Activated naive CD4-positive, alpha-beta T cell treated with anti-CD3 and anti-CD28 coated beads, Interleukin-2, amount 50 U/mL, for 72 hours (primary cell): ENCODE data around the gene ZNF534. TPM values are rescaled to one million over a fixed set of nuclear protein-coding genes. Genes with fewer than 3 reads are reported as not detected.
"Not testable (repeated sequence)": the region's sequence is repeated elsewhere in the genome, so short reads cannot be mapped to it uniquely, and the experiment has no call there.

Source experiments
- ATAC-seq, 2 donors: fragments of 150-1000 bp; cut with Tn5 transposase; 2 replicates each; pipeline ENCODE4 v1.10.0; 2021; ENCODE audit warnings: mild to moderate bottlenecking in 2 of 2, moderate library complexity in 2 of 2
- DNase-seq, 2 donors: peaks; one replicate each; pipeline ENCODE4 v3.0.0; 2021 to 2022; ENCODE audit warnings: low spot score in 2 of 2
- H3K27ac Mint-ChIP-seq, 2 donors: one replicate each; pipeline ENCODE4 v1.8.0; 2022; ENCODE audit warnings: mild to moderate bottlenecking in 2 of 2, mixed read lengths in 2 of 2
- H3K36me3 Mint-ChIP-seq, 2 donors: one replicate each; pipeline ENCODE4 v1.8.0; 2022; ENCODE audit warnings: mixed read lengths in 2 of 2
- H3K9me3 Mint-ChIP-seq, 2 donors: one replicate each; pipeline ENCODE4 v1.8.0; 2022; ENCODE audit warnings: mixed read lengths in 2 of 2
- total RNA-seq, 2 donors: library from RNA; stranded (reverse); gene quantifications; one replicate each; pipeline ENCODE4 v1.2.3, GENCODE V29; 2022

Gene ZNF534
- not detected for total RNA-seq

GRCh38 chr19:52428937-52429336 is at the start of gene ZNF534:
ZNF534 (plus strand) TSS chr19:52429148; CDS start chr19:52431475, 2,327 bp downstream.
- ATAC-seq = no peak
- Mint-ChIP-seq H3K36me3 (peaks cover 38 to 63% of the 10 kb centered on the region in 2 donors), H3K27ac (no peak within 1 kb of the TSS), H3K9me3 (peaks cover 34 to 39% of the 10 kb centered on the region in 2 donors)
- no peak for DNase-seq

- peaks cover 61 to 67% of the 10 kb centered on the region in 2 donors for H3K36me3 Mint-ChIP-seq
- H3K27ac Mint-ChIP-seq = no peak overlapping the region
- ATAC-seq = no peak
- no peak for DNase-seq
- peaks cover 50 to 51% of the 10 kb centered on the region in 2 donors for H3K9me3 Mint-ChIP-seq
Observed at GRCh38 chr19:52391135-52391534, 37.8 kb upstream of the ZNF534 start.

- peaks cover 75 to 86% of the 10 kb centered on the region in 2 donors for H3K36me3 Mint-ChIP-seq
- peak within 1 kb of the TSS; percentile 94 to 97 for H3K27ac Mint-ChIP-seq
- H3K9me3 Mint-ChIP-seq = peaks cover 44 to 65% of the 10 kb centered on the region in 2 donors
- DNase-seq = peak; percentile 90 to 97
- peak; percentile 100 for ATAC-seq
Observed at GRCh38 chr19:52397310-52398080, 31.5 kb upstream of the ZNF534 start, which contains the start of gene ZNF528. ZNF528 (plus strand) TSS chr19:52397849; CDS start chr19:52402014, 4,165 bp downstream.

GRCh38 chr19:52398081-52398441 is 30.9 kb upstream of the ZNF534 start:
- peaks cover 44 to 63% of the 10 kb centered on the region in 2 donors for H3K9me3 Mint-ChIP-seq
- peaks cover 77 to 86% of the 10 kb centered on the region in 2 donors for H3K36me3 Mint-ChIP-seq
- peak overlapping the region; percentile 94 to 97 for H3K27ac Mint-ChIP-seq
- no peak for DNase-seq
- peak; percentile 34 for ATAC-seq

GRCh38 chr19:52410276-52410675 is 18.7 kb upstream of the ZNF534 start:
- no peak for DNase-seq
- no peak for ATAC-seq
- Mint-ChIP-seq H3K27ac (no peak overlapping the region), H3K9me3 (peaks cover 46 to 48% of the 10 kb centered on the region in 2 donors), H3K36me3 (peaks cover 87 to 92% of the 10 kb centered on the region in 2 donors)

GRCh38 chr19:52415711-52416110 is 13.2 kb upstream of the ZNF534 start:
- ATAC-seq = no peak
- H3K9me3 Mint-ChIP-seq = peaks cover 57 to 64% of the 10 kb centered on the region in 2 donors
- H3K27ac Mint-ChIP-seq = no peak overlapping the region
- DNase-seq = no peak
- H3K36me3 Mint-ChIP-seq = peaks cover 56 to 70% of the 10 kb centered on the region in 2 donors

- H3K27ac Mint-ChIP-seq = no peak overlapping the region
- DNase-seq = no peak
- ATAC-seq = no peak
- H3K36me3 Mint-ChIP-seq = peaks cover 47 to 55% of the 10 kb centered on the region in 2 donors
- peaks cover 46 to 49% of the 10 kb centered on the region in 2 donors for H3K9me3 Mint-ChIP-seq
Observed at GRCh38 chr19:52442179-52442578, 13.2 kb downstream of the ZNF534 start.

- H3K36me3 Mint-ChIP-seq = peaks cover 39 to 47% of the 10 kb centered on the region in 2 donors
- no peak for ATAC-seq
- no peak for DNase-seq
- no peak overlapping the region for H3K27ac Mint-ChIP-seq
- H3K9me3 Mint-ChIP-seq = peaks cover 47 to 52% of the 10 kb centered on the region in 2 donors
Observed at GRCh38 chr19:52444506-52444905, 15.6 kb downstream of the ZNF534 start.

- H3K36me3 Mint-ChIP-seq = peaks cover 63 to 68% of the 10 kb centered on the region in 2 donors
- peaks cover 54 to 60% of the 10 kb centered on the region in 2 donors for H3K9me3 Mint-ChIP-seq
- no peak overlapping the region for H3K27ac Mint-ChIP-seq
- DNase-seq = no peak
- ATAC-seq = no peak
Observed at GRCh38 chr19:52451241-52451640, 22.3 kb downstream of the ZNF534 start.

- ATAC-seq (peak; percentile 91 to 98), DNase-seq (peak; percentile 56 to 79)
- Mint-ChIP-seq H3K27ac (peak within 1 kb of the TSS in 1 of 2 donors; percentile 86), H3K36me3 (peaks cover 79 to 84% of the 10 kb centered on the region in 2 donors), H3K9me3 (peaks cover 56 to 63% of the 10 kb centered on the region in 2 donors)
Observed at GRCh38 chr19:52453324-52454094, 24.6 kb downstream of the ZNF534 start, which contains the start of gene ZNF578. ZNF578 (plus strand) TSS chr19:52453553; CDS start chr19:52501846, 48,293 bp downstream.

- Mint-ChIP-seq H3K9me3 (peaks cover 39 to 44% of the 10 kb centered on the region in 2 donors), H3K27ac (no peak overlapping the region), H3K36me3 (peaks cover 67 to 69% of the 10 kb centered on the region in 2 donors)
- ATAC-seq (no peak), DNase-seq (no peak)
Observed at GRCh38 chr19:52464798-52465470, 36.0 kb downstream of the ZNF534 start.

GRCh38 chr19:52473655-52474350 is 44.9 kb downstream of the ZNF534 start:
- ATAC-seq (no peak), DNase-seq (no peak)
- Mint-ChIP-seq H3K9me3 (peaks cover 63 to 69% of the 10 kb centered on the region in 2 donors), H3K27ac (no peak overlapping the region), H3K36me3 (peaks cover 83 to 86% of the 10 kb centered on the region in 2 donors)

- DNase-seq = no peak
- H3K9me3 Mint-ChIP-seq = peaks cover 62 to 67% of the 10 kb centered on the region in 2 donors
- no peak overlapping the region for H3K27ac Mint-ChIP-seq
- ATAC-seq = no peak
- H3K36me3 Mint-ChIP-seq = peaks cover 76 to 78% of the 10 kb centered on the region in 2 donors
Observed at GRCh38 chr19:52474351-52475127, 45.6 kb downstream of the ZNF534 start.

- ATAC-seq, DNase-seq, H3K27ac Mint-ChIP-seq: not testable (repeated sequence)
- Mint-ChIP-seq H3K36me3 (peaks cover 37 to 47% of the 10 kb centered on the region in 2 donors), H3K9me3 (peaks cover 32 to 40% of the 10 kb centered on the region in 2 donors)
Observed at GRCh38 chr19:52484111-52484743, 55.3 kb downstream of the ZNF534 start.

GRCh38 chr19:52485064-52485463 is 56.1 kb downstream of the ZNF534 start:
- DNase-seq, H3K27ac Mint-ChIP-seq, ATAC-seq: not testable (repeated sequence)
- Mint-ChIP-seq H3K36me3 (peaks cover 42 to 49% of the 10 kb centered on the region in 2 donors), H3K9me3 (peaks cover 31 to 44% of the 10 kb centered on the region in 2 donors)
